ENCODE results near the gene PCSK4. TPM values are rescaled to one million over a fixed set of nuclear protein-coding genes. Genes with fewer than 3 reads are reported as not detected.

Gene PCSK4
- total RNA-seq, 1 donor = 1.4 TPM

DNA sequence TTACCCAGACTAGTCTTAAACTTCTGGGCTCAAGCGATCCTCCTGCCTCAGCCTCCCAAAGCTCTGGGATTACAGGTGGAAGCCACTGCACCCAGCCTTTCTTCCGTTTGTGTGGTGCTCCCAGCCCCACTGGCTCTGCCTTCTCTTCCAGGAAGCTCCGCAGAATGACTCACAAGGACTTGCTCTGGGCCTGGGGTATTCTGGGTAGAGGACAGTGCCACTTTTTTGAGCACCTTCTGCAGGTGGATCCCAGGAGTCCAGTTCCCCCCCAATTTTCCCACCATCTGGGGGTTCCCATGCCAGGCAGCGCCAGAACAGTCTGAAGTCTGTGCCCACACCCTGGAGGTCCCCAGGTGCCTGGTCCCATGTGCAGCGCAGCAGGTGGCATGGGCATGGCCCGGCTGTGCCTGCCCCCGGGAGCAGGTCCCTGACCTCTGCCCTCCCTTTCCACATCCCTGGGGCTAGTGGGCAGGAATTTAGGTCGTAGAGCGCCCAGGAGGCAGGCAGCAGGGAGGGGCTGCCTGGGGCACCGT, 2.4 kb upstream of the PCSK4 start:
- DNase-seq (ENCODE audit: insufficient read length, low spot score, missing footprints) = peak; percentile 30
- Histone ChIP-seq H3K4me2 (ENCODE audit: insufficient read depth, low read length) (no peak overlapping the region), H2AFZ (ENCODE audit: low read length) (no peak overlapping the region), H3K27me3 (ENCODE audit: insufficient read depth, low read length) (peaks cover 15% of the 10 kb centered on the region), H3K79me2 (ENCODE audit: insufficient read depth, low read length) (no peaks in the 10 kb centered on the region), H4K20me1 (ENCODE audit: insufficient read depth, low read length) (no peaks in the 10 kb centered on the region), H3K4me3 (ENCODE audit: insufficient read depth, low read length) (no peak overlapping the region), H3K36me3 (ENCODE audit: insufficient read depth, low read length) (no peaks in the 10 kb centered on the region), H3K27ac (ENCODE audit: low read depth, low read length) (no peak overlapping the region), H3K4me1 (ENCODE audit: insufficient read depth, low read length) (no peaks in the 10 kb centered on the region), H3K9me3 (ENCODE audit: low read depth, low read length) (no peaks in the 10 kb centered on the region)
- no peak for TF ChIP-seq CTCF (IDR thresholded peaks at IDR 0.05; ENCODE audit: extremely low read depth, low read depth, low read length)

- Histone ChIP-seq H3K36me3 (ENCODE audit: insufficient read depth, low read length) (no peaks in the 10 kb centered on the region), H4K20me1 (ENCODE audit: insufficient read depth, low read length) (no peaks in the 10 kb centered on the region), H3K79me2 (ENCODE audit: insufficient read depth, low read length) (no peaks in the 10 kb centered on the region), H3K27ac (ENCODE audit: low read depth, low read length) (no peak overlapping the region), H3K4me3 (ENCODE audit: insufficient read depth, low read length) (no peak overlapping the region), H2AFZ (ENCODE audit: low read length) (no peak overlapping the region), H3K27me3 (ENCODE audit: insufficient read depth, low read length) (peaks cover 14% of the 10 kb centered on the region), H3K4me1 (ENCODE audit: insufficient read depth, low read length) (no peaks in the 10 kb centered on the region), H3K4me2 (ENCODE audit: insufficient read depth, low read length) (no peak overlapping the region), H3K9me3 (ENCODE audit: low read depth, low read length) (no peaks in the 10 kb centered on the region)
- TF ChIP-seq CTCF (IDR thresholded peaks at IDR 0.05; ENCODE audit: extremely low read depth, low read depth, low read length) = no peak
- DNase-seq (ENCODE audit: insufficient read length, low spot score, missing footprints) = peak; percentile 50
Measured at GRCh38 chr19:1491849-1492170, 1.7 kb upstream of the PCSK4 start.

- Histone ChIP-seq H3K36me3 (ENCODE audit: insufficient read depth, low read length) (no peaks in the 10 kb centered on the region), H3K27ac (ENCODE audit: low read depth, low read length) (no peak within 1 kb of the TSS), H3K79me2 (ENCODE audit: insufficient read depth, low read length) (no peaks in the 10 kb centered on the region), H3K27me3 (ENCODE audit: insufficient read depth, low read length) (peaks cover 10% of the 10 kb centered on the region), H4K20me1 (ENCODE audit: insufficient read depth, low read length) (no peaks in the 10 kb centered on the region), H3K4me1 (ENCODE audit: insufficient read depth, low read length) (no peaks in the 10 kb centered on the region), H3K4me3 (ENCODE audit: insufficient read depth, low read length) (peak within 1 kb of the TSS; percentile 76), H2AFZ (ENCODE audit: low read length) (peak within 1 kb of the TSS; percentile 99), H3K9me3 (ENCODE audit: low read depth, low read length) (no peaks in the 10 kb centered on the region), H3K4me2 (ENCODE audit: insufficient read depth, low read length) (peak within 1 kb of the TSS; percentile 97)
- no peak for DNase-seq (ENCODE audit: insufficient read length, low spot score, missing footprints)
- no peak for TF ChIP-seq CTCF (IDR thresholded peaks at IDR 0.05; ENCODE audit: extremely low read depth, low read depth, low read length)
Measured at GRCh38 chr19:1491114-1491848, 1.1 kb upstream of the PCSK4 start, which contains the start of gene REEP6. Gene REEP6, plus strand, starts transcription at chr19:1491181. Its CDS starts 89 bp downstream, at chr19:1491270.

- no peaks in the 10 kb centered on the region for H3K4me1 ChIP-seq (ENCODE audit: insufficient read depth, low read length)
- H3K27me3 ChIP-seq (ENCODE audit: insufficient read depth, low read length) = peaks cover 10% of the 10 kb centered on the region
- H3K36me3 ChIP-seq (ENCODE audit: insufficient read depth, low read length) = no peaks in the 10 kb centered on the region
- H3K9me3 ChIP-seq (ENCODE audit: low read depth, low read length) = no peaks in the 10 kb centered on the region
- H4K20me1 ChIP-seq (ENCODE audit: insufficient read depth, low read length) = no peaks in the 10 kb centered on the region
- H3K79me2 ChIP-seq (ENCODE audit: insufficient read depth, low read length) = no peaks in the 10 kb centered on the region
- TF ChIP-seq CTCF (IDR thresholded peaks at IDR 0.05; ENCODE audit: extremely low read depth, low read depth, low read length) = no peak
- H3K27ac ChIP-seq (ENCODE audit: low read depth, low read length) = no peak overlapping the region
- peak overlapping the region; percentile 76 for H3K4me3 ChIP-seq (ENCODE audit: insufficient read depth, low read length)
- DNase-seq (ENCODE audit: insufficient read length, low spot score, missing footprints) = no peak
- peak overlapping the region; percentile 97 for H3K4me2 ChIP-seq (ENCODE audit: insufficient read depth, low read length)
- H2AFZ ChIP-seq (ENCODE audit: low read length) = peak overlapping the region; percentile 99
Measured at GRCh38 chr19:1489463-1490310, 463 bp downstream of the PCSK4 start.
